ENCODE measurements around the gene RBFOX2.

GRCh38 chr22:35756722-35757121, 271.9 kb downstream of the RBFOX2 start:
- TF ChIP-seq CTCF (IDR thresholded peaks at IDR 0.05): no peak
- no peak for TF ChIP-seq POLR2AphosphoS5 (IDR thresholded peaks at IDR 0.05)
